HL-60 (cell line): ENCODE measurements around the gene GTSE1.

Source experiments
- DNase-seq, 2 experiments: peaks; one replicate each; pipeline ENCODE4 v3.0.0-alpha.2; 2010 to 2020; ENCODE audit warnings: low read depth in 1 of 2, low spot score in 1 of 2
- H3K27ac ChIP-seq: fragments of 250-450 bp; sonication (Bioruptor Pico); replicated peaks from 2 replicates; pipeline ENCODE4 v1.5.1; 2020; ENCODE audit warnings: mild to moderate bottlenecking, moderate library complexity
- H3K27me3 ChIP-seq: fragments of 250-450 bp; sonication (Bioruptor Pico); 2 replicates; pipeline ENCODE4 v1.5.1; 2021; ENCODE audit warnings: mild to moderate bottlenecking, moderate library complexity; ENCODE audit not compliant: insufficient read depth, poor library complexity, severe bottlenecking
- H3K4me3 ChIP-seq: replicated peaks from 2 replicates; pipeline ENCODE4 v1.5.1; 2011; ENCODE audit warnings: mild to moderate bottlenecking, control low read depth, low read length; ENCODE audit not compliant: insufficient read depth
- CTCF ChIP-seq: IDR thresholded peaks from one replicate; pipeline ENCODE4 v1.5.1; 2011; ENCODE audit warnings: low read length, control low read depth, inconsistent platforms; ENCODE audit not compliant: insufficient read depth
- GABPA ChIP-seq: IDR thresholded peaks from 2 replicates; pipeline ENCODE4 v1.6.1; 2012; ENCODE audit warnings: low read depth
- POLR2AphosphoS5 ChIP-seq: IDR thresholded peaks from 2 replicates; pipeline ENCODE4 v1.6.1; 2012; ENCODE audit warnings: low read depth
- REST ChIP-seq: IDR thresholded peaks from 2 replicates; pipeline ENCODE4 v1.6.1; 2012; ENCODE audit warnings: low read depth; ENCODE audit not compliant: insufficient replicate concordance
- SPI1 ChIP-seq: IDR thresholded peaks from 2 replicates; pipeline ENCODE4 v1.6.1; 2012; ENCODE audit warnings: low read depth, mild to moderate bottlenecking, borderline replicate concordance

The GTSE1 gene

GRCh38 chr22:46272762-46273431, 23.8 kb upstream of the GTSE1 start:
- no peak overlapping the region for H3K27ac ChIP-seq
- TF ChIP-seq REST (no peak), SPI1 (no peak), GABPA (no peak), CTCF (no peak), POLR2AphosphoS5 (no peak)
- no peaks in the 10 kb centered on the region for H3K27me3 ChIP-seq
- no peak overlapping the region for H3K4me3 ChIP-seq
- DNase-seq = no peak

- no peak for DNase-seq
- Histone ChIP-seq H3K4me3 (no peak overlapping the region), H3K27me3 (no peaks in the 10 kb centered on the region), H3K27ac (no peak overlapping the region)
- TF ChIP-seq SPI1 = no peak
Measured at GRCh38 chr22:46273432-46274148, 23.1 kb upstream of the GTSE1 start.

- DNase-seq = no peak
- TF ChIP-seq CTCF (no peak), GABPA (no peak), REST (no peak), SPI1 (no peak), POLR2AphosphoS5 (no peak)
- H3K4me3 ChIP-seq = no peak overlapping the region
- H3K27ac ChIP-seq = no peak overlapping the region
- H3K27me3 ChIP-seq = no peaks in the 10 kb centered on the region
Measured at GRCh38 chr22:46274381-46274780, 22.3 kb upstream of the GTSE1 start.

- no peak for DNase-seq
- TF ChIP-seq REST (no peak), GABPA (no peak), CTCF (no peak), SPI1 (no peak), POLR2AphosphoS5 (no peak)
- Histone ChIP-seq H3K27me3 (no peaks in the 10 kb centered on the region), H3K4me3 (no peak overlapping the region), H3K27ac (no peak overlapping the region)
Measured at GRCh38 chr22:46275455-46276122, 21.1 kb upstream of the GTSE1 start.
